Posterior vena cava (tissue), 2 donors: ENCODE data around the gene SLF2. TPM values are rescaled to one million over a fixed set of nuclear protein-coding genes. Genes with fewer than 3 reads are reported as not detected.

Experiments
- DNase-seq: peaks from one replicate; pipeline ENCODE4 v3.0.0-alpha.2; 2020; ENCODE audit warnings: low spot score
- intact Hi-C, 2 donors: fragments of 100-400 bp; cut with DNase I; formaldehyde crosslinking; loops; one replicate each; pipeline versions ENCODE4 v1.14.1 to v1.14.2; 2022 to 2023
- total RNA-seq, 2 donors: library from RNA; stranded (reverse); fragmentation: NEBNext Ultra II Directional; extraction: Animal tissue kit (Norgen Biotek cat#: 25700); gene quantifications; one replicate each; pipeline ENCODE4 v1.2.1, GENCODE V29; 2021
- donor health status: DM: yes; HTN: yes; CAD: no.
- donor health status: DM: yes; HTN: yes; CAD: no.

The SLF2 gene
- total RNA-seq, 2 donors from 2014 or later = 21.8 to 23.7 TPM

DNA sequence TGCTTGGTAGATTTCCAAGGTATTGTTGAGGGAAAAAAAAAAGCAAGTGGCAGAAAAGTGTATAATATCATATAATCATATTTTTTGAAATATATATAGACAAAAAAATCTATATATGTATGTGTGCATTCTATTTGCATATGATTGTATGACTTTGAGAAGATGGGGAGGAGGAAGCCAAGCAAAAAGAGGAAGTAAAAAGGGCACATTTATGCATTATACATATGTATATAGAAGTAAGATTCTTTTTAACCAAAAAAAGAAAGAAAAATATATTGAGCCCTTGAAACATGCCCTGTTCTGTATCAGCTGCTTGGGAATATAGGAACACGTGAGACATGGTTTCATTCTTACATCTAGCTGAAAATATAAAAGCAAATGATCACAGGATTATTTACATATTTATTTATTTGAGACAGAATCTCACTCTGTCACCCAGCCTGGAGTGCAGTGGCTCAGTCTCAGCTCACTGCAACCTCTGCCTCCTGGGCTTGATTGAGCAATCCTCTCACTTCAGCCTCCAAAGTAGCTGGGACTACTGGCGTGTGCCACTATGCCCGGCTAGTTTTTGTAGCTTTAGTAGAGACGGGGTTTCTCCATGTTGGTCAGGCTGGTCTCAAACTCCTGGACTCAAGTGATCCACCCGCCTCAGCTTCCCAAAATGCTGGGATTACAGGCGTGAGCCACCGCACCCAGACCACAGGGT lies 18.0 kb upstream of the SLF2 start:
- no peak for DNase-seq
- intact Hi-C loops = no loop called here

GRCh38 chr10:100895346-100895745 lies 17.4 kb upstream of the SLF2 start:
- DNase-seq = no peak
- intact Hi-C loops = no loop called here

DNA sequence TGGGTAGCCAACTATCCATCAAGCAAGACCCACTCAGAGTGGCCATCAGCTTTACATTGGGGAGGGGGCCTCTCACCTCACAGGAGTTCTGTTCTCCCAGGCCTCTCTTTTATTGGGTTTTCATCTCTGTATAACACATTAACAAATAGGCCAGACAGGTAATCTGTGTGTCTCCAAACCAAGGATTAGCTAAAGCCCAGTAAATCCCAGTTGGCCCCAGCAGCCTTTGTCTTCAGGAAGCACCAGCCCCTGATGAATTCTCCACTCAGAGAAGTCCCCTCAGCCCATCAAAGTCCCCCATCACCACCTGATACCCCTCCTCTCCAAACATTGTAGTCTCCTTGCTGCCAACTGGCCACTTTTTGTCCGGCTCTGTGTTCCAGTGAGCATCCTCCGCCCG lies 16.9 kb upstream of the SLF2 start:
- DNase-seq = no peak
- intact Hi-C loops = no loop called here

- intact Hi-C loops = no loop called here
- no peak for DNase-seq
These were observed 15.8 kb upstream of the SLF2 start for GRCh38 chr10:100896876-100897461.

- no peak for DNase-seq
These were observed 14.8 kb upstream of the SLF2 start for GRCh38 chr10:100897976-100898375.

DNA sequence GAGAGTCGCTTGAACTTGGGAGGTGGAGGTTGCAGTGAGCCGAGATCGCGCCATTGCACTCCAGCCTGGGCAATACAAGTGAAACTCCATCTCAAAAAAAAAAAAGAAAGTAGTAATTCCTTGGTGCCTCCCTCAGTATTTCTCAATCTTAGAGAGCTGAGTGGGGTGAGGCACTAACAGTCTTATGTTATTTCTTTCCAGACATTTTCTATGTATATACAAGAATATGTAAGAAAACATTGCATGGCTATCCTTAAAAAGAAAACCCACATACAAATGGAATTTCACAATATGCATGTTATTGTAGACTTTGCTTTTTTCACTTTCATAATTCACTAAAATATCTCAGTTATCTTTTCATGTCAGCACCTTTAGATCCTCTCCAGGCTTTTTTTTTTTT lies 13.6 kb upstream of the SLF2 start:
- intact Hi-C loops = no loop called here

More at GRCh38 chr10:100897976-100898375, 14.8 kb upstream of the SLF2 start:
- intact Hi-C loops = no loop called here

GRCh38 chr10:100901051-100901450 lies 11.7 kb upstream of the SLF2 start:
- no peak for DNase-seq
- intact Hi-C loops = no loop called here

More for the DNA sequence above, 13.6 kb upstream of the SLF2 start:
- no peak for DNase-seq

DNA sequence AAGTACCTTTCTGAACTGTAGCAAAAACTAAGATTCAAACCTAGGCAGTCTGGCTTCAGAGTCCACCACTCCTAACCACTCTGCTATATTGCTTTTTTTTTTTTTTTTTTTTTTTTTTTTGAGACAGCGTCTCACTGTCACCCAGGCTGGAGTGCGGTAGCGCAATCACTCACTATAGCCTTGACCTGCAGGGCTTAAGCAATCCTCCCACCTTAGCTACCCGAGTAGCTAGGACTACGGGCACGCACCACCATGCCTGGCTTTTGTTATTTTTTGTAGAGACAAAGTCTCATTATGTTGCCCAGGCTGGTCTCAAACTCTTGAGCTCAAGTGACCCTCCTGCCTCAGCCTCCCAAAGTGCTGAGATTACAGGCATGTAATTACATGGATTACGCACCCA lies 10.1 kb upstream of the SLF2 start:
- intact Hi-C loops = no loop called here
- no peak for DNase-seq

- intact Hi-C loops = no loop called here
- DNase-seq = no peak
These were observed 7.8 kb upstream of the SLF2 start for GRCh38 chr10:100904917-100905316.

DNA sequence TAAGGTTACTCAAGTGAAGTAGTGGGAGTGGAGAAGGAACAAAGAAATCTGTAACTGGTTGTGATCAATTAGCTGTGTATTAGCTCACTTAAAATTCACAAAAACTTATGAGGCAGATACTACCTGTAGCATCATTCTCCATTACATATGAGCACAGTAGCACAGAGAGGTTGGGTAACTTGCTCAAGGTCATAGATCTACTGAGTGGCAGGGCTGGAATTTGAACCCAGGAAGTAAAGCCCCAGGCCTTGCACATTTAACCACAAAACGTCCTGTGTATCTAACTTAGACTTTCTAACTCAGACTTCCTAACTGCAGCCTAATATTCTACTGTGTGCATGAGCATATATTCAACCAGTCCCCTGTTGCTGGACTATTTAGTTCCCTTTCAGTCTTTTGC lies 5.6 kb upstream of the SLF2 start:
- DNase-seq = no peak
- intact Hi-C loops = no loop called here

GRCh38 chr10:100907773-100908363 lies 4.9 kb upstream of the SLF2 start:
- intact Hi-C loops = no loop called here
- no peak for DNase-seq

DNA sequence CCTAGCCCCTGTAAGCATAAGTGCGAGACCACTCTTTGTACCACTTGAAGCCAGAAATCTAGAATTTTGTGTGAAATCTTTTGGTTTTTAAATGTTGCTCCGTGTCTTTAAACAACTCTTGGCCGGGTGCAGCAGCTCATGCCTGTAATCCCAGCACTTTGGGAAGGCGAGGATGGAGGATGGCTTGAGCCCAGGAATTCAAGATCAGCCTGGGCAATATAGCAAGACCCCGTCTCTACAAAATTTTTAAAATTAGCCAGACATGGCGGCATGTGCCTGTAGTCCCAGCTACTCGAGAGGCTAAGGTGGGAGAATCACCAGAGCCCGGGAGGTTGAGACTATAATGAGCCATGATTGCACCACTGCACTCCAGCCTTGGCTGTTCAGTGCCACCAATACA lies 4.4 kb upstream of the SLF2 start:
- DNase-seq = no peak
- intact Hi-C loops = no loop called here

DNA sequence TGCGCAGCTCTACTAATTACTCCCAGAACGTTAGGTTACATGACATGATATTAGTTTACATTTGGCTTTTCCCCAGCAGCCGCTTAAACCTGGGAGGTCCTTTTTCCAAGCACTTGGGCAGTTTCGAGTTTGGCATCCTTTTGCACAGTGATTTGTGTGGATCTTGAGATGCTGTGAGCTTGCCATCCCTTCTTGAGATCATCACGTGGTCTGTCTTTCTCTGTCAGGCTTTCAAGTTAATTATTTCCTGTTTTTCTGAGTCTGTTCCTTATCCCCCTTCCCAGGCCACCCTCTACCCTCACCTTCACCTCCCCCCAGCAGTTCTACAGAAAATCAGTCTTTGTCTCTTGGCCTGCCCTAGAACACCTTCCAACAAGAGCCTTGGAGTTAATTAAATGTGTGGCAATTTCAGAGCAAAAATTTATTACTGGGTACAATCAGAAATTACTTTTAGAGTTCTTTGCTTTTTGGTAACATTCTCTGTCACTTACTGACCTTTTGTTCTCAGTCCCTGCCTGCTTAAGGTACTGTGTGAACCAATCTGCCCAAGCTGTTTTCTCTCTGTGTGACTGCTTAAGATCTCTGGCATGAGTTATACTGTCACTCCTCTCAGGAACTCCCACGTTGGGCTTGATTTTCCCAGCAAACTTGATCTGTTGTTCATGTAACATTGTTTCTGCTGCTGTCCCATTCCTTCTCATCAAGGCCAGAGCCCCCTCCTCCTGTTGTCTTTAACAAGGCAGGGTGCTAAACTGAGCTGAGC lies 3.1 kb upstream of the SLF2 start:
- no peak for DNase-seq
- intact Hi-C loops = no loop called here

- intact Hi-C loops = no loop called here
- DNase-seq = no peak
These were observed 1.3 kb upstream of the SLF2 start for GRCh38 chr10:100911472-100911871.

DNA sequence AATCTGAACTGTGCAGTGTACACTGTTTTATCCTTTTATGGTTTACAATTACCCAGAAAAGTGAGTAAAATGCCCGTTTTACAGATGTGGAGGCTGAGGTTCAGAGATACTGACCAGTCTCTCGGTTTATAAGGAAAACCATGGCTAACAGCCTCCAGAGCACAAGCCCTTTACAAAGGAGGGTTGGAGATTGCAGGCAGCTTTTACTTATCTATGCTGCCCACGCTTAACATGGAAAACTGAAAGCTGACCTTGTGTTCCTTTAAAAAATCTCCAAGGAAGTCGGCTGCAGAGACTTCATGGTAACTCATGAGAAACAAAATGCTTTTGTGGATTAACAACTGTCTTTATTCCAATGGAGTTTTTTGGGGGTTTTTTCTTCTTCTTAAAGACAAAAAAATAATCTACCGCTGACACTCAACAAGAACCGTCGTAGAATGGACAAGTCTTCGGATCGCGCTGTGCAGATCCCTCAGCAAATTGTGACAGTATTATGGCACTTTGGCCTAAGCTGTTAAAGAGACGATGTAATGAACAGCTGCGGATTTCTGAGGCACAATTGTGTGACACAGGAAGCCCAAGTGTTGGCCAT lies 654 bp upstream of the SLF2 start:
- DNase-seq = no peak
- intact Hi-C loops = no loop called here

GRCh38 chr10:100913470-100913865 lies 705 bp downstream of the SLF2 start:
- intact Hi-C loops = no loop called here
- DNase-seq = no peak

GRCh38 chr10:100917071-100917470 lies 4.3 kb downstream of the SLF2 start:
- intact Hi-C loops = no loop called here
- no peak for DNase-seq

DNA sequence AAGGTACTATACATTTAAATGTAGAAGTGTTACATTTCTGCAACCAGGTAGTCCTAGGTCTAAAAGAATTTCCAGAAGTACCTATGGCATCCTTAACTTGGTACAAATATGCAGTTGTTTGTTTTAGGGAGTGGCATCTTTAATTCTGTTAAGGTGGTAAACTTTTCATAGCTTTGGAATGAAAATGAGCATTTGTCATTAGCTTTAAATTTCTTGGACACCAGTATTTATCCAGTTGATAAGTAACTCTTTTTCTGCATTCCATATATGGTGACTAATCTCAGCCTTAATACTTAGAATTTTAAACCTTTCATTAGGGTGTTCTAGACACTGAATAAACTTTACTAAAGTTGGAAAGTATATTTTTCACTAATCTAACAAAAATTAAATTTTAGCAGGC lies 10.8 kb downstream of the SLF2 start:
- intact Hi-C loops = no loop called here
- DNase-seq = no peak

DNA sequence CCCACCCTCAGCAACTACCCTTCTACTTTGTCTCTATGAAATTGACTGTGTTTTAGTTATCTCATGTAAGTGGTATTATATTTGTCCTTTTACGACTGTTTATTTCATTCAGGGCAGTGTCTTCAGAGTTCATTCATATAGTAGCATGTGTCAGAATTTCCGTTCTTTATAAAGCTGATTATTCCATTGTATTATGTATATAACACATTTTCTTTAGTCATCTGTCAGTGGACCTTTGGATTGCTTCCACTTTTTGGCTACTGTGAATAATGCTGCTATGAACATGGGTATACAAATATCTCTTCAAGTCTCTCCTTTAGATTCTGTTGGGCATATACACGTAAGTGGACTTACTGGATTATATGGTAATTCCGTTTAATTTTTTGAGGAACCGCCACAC lies 14.5 kb downstream of the SLF2 start:
- intact Hi-C loops = no loop called here
- DNase-seq = no peak

DNA sequence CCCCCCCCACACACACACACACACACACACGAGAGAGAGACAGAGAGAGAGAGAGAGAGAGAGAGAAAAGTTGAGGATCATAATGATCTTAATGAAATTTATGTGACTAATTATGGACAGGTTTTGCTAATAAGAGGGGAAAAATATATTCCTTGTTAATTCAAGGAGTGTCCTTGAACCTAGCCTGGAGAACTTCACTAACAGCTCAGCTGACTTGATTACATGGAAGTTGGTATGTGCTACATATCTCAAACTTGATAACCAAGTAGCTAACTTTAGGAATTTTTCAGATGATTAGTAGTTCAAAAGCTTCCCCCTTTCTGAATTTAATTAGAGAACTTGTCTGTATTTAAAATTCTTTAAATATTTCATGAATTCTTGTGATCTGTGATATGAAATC lies 15.3 kb downstream of the SLF2 start:
- intact Hi-C loops = no loop called here
- DNase-seq = no peak
